Measurements from ENCODE around the gene CFAP46.
"Not testable (repeated sequence)": the region's sequence is repeated elsewhere in the genome, so short reads cannot be mapped to it uniquely, and the experiment has no call there.

Gene CFAP46

GRCh38 chr10:132803416-132804210 lies 138.8 kb downstream of the CFAP46 start:
- no peaks in the 10 kb centered on the region for H3K36me3 ChIP-seq (ENCODE audit: control insufficient read depth, insufficient read depth, low read length)
- no peaks in the 10 kb centered on the region for H3K9me3 ChIP-seq (ENCODE audit: control insufficient read depth, low read length)
- no peaks in the 10 kb centered on the region for H3K4me1 ChIP-seq (ENCODE audit: control insufficient read depth, insufficient read depth, low read length)
- no peak overlapping the region for H3K4me3 ChIP-seq (ENCODE audit: low read length)
- H3K27me3 ChIP-seq (ENCODE audit: control insufficient read depth, insufficient read depth, low read length) = peaks cover 1% of the 10 kb centered on the region
- no peak overlapping the region for H3K9ac ChIP-seq (ENCODE audit: low read length)

GRCh38 chr10:132802694-132803320 lies 139.6 kb downstream of the CFAP46 start:
- Histone ChIP-seq H3K9me3 (ENCODE audit: control insufficient read depth, low read length) (no peaks in the 10 kb centered on the region), H3K4me1 (ENCODE audit: control insufficient read depth, insufficient read depth, low read length) (no peaks in the 10 kb centered on the region), H3K4me3 (ENCODE audit: low read length) (no peak overlapping the region), H3K36me3 (ENCODE audit: control insufficient read depth, insufficient read depth, low read length) (no peaks in the 10 kb centered on the region), H3K9ac (ENCODE audit: low read length) (no peak overlapping the region), H3K27me3 (ENCODE audit: control insufficient read depth, insufficient read depth, low read length) (no peaks in the 10 kb centered on the region)

- Histone ChIP-seq H3K36me3 (ENCODE audit: control insufficient read depth, insufficient read depth, low read length) (no peaks in the 10 kb centered on the region), H3K4me1 (ENCODE audit: control insufficient read depth, insufficient read depth, low read length) (no peaks in the 10 kb centered on the region), H3K4me3 (ENCODE audit: low read length) (no peak overlapping the region), H3K9ac (ENCODE audit: low read length) (no peak overlapping the region), H3K27me3 (ENCODE audit: control insufficient read depth, insufficient read depth, low read length) (no peaks in the 10 kb centered on the region), H3K9me3 (ENCODE audit: control insufficient read depth, low read length) (no peaks in the 10 kb centered on the region)
Observed at GRCh38 chr10:132802048-132802447, 140.3 kb downstream of the CFAP46 start.

GRCh38 chr10:132799865-132800264 lies 142.5 kb downstream of the CFAP46 start:
- H3K9me3 ChIP-seq (ENCODE audit: control insufficient read depth, low read length) = no peaks in the 10 kb centered on the region
- H3K9ac ChIP-seq (ENCODE audit: low read length) = no peak overlapping the region
- H3K36me3 ChIP-seq (ENCODE audit: control insufficient read depth, insufficient read depth, low read length) = no peaks in the 10 kb centered on the region
- H3K4me1 ChIP-seq (ENCODE audit: control insufficient read depth, insufficient read depth, low read length) = no peaks in the 10 kb centered on the region
- H3K4me3 ChIP-seq (ENCODE audit: low read length) = no peak overlapping the region
- H3K27me3 ChIP-seq (ENCODE audit: control insufficient read depth, insufficient read depth, low read length) = no peaks in the 10 kb centered on the region

GRCh38 chr10:132798876-132799275 lies 143.5 kb downstream of the CFAP46 start:
- no peaks in the 10 kb centered on the region for H3K27me3 ChIP-seq (ENCODE audit: control insufficient read depth, insufficient read depth, low read length)
- H3K4me1 ChIP-seq (ENCODE audit: control insufficient read depth, insufficient read depth, low read length) = no peaks in the 10 kb centered on the region
- no peaks in the 10 kb centered on the region for H3K36me3 ChIP-seq (ENCODE audit: control insufficient read depth, insufficient read depth, low read length)

GRCh38 chr10:132798403-132798802 lies 144.0 kb downstream of the CFAP46 start:
- H3K9ac ChIP-seq (ENCODE audit: low read length) = no peak overlapping the region
- H3K27me3 ChIP-seq (ENCODE audit: control insufficient read depth, insufficient read depth, low read length) = peaks cover under 1% of the 10 kb centered on the region
- H3K9me3 ChIP-seq (ENCODE audit: control insufficient read depth, low read length) = no peaks in the 10 kb centered on the region
- no peaks in the 10 kb centered on the region for H3K36me3 ChIP-seq (ENCODE audit: control insufficient read depth, insufficient read depth, low read length)
- H3K4me3 ChIP-seq (ENCODE audit: low read length) = no peak overlapping the region
- H3K4me1 ChIP-seq (ENCODE audit: control insufficient read depth, insufficient read depth, low read length) = no peaks in the 10 kb centered on the region

More at GRCh38 chr10:132798876-132799275, 143.5 kb downstream of the CFAP46 start:
- Histone ChIP-seq H3K9me3 (ENCODE audit: control insufficient read depth, low read length) (no peaks in the 10 kb centered on the region), H3K9ac (ENCODE audit: low read length) (no peak overlapping the region), H3K4me3 (ENCODE audit: low read length) (no peak overlapping the region)

- H3K9ac ChIP-seq (ENCODE audit: low read length); H3K4me1 ChIP-seq (ENCODE audit: control insufficient read depth, insufficient read depth, low read length); H3K36me3 ChIP-seq (ENCODE audit: control insufficient read depth, insufficient read depth, low read length); H3K4me3 ChIP-seq (ENCODE audit: low read length); H3K9me3 ChIP-seq (ENCODE audit: control insufficient read depth, low read length); H3K27me3 ChIP-seq (ENCODE audit: control insufficient read depth, insufficient read depth, low read length): not testable (repeated sequence)
Observed at GRCh38 chr10:132797986-132798385, 144.4 kb downstream of the CFAP46 start.

GRCh38 chr10:132796846-132797245 lies 145.5 kb downstream of the CFAP46 start:
- Histone ChIP-seq H3K9ac (ENCODE audit: low read length) (no peak overlapping the region), H3K27me3 (ENCODE audit: control insufficient read depth, insufficient read depth, low read length) (peaks cover 7% of the 10 kb centered on the region), H3K4me1 (ENCODE audit: control insufficient read depth, insufficient read depth, low read length) (no peaks in the 10 kb centered on the region), H3K36me3 (ENCODE audit: control insufficient read depth, insufficient read depth, low read length) (no peaks in the 10 kb centered on the region), H3K9me3 (ENCODE audit: control insufficient read depth, low read length) (no peaks in the 10 kb centered on the region), H3K4me3 (ENCODE audit: low read length) (no peak overlapping the region)

- Histone ChIP-seq H3K9me3 (ENCODE audit: control insufficient read depth, low read length) (no peaks in the 10 kb centered on the region), H3K4me1 (ENCODE audit: control insufficient read depth, insufficient read depth, low read length) (peaks cover 16% of the 10 kb centered on the region), H3K36me3 (ENCODE audit: control insufficient read depth, insufficient read depth, low read length) (no peaks in the 10 kb centered on the region), H3K9ac (ENCODE audit: low read length) (no peak overlapping the region), H3K27me3 (ENCODE audit: control insufficient read depth, insufficient read depth, low read length) (peaks cover 7% of the 10 kb centered on the region), H3K4me3 (ENCODE audit: low read length) (no peak overlapping the region)
Observed at GRCh38 chr10:132793871-132794849, 148.2 kb downstream of the CFAP46 start.

GRCh38 chr10:132793213-132793612 lies 149.2 kb downstream of the CFAP46 start:
- no peak overlapping the region for H3K4me3 ChIP-seq (ENCODE audit: low read length)
- peaks cover 20% of the 10 kb centered on the region for H3K4me1 ChIP-seq (ENCODE audit: control insufficient read depth, insufficient read depth, low read length)
- H3K36me3 ChIP-seq (ENCODE audit: control insufficient read depth, insufficient read depth, low read length) = peaks cover 6% of the 10 kb centered on the region
- no peaks in the 10 kb centered on the region for H3K9me3 ChIP-seq (ENCODE audit: control insufficient read depth, low read length)
- peaks cover 11% of the 10 kb centered on the region for H3K27me3 ChIP-seq (ENCODE audit: control insufficient read depth, insufficient read depth, low read length)
- no peak overlapping the region for H3K9ac ChIP-seq (ENCODE audit: low read length)

GRCh38 chr10:132792796-132793195 lies 149.6 kb downstream of the CFAP46 start:
- Histone ChIP-seq H3K4me3 (ENCODE audit: low read length) (no peak overlapping the region), H3K4me1 (ENCODE audit: control insufficient read depth, insufficient read depth, low read length) (peaks cover 20% of the 10 kb centered on the region), H3K9ac (ENCODE audit: low read length) (no peak overlapping the region), H3K27me3 (ENCODE audit: control insufficient read depth, insufficient read depth, low read length) (peaks cover 11% of the 10 kb centered on the region), H3K9me3 (ENCODE audit: control insufficient read depth, low read length) (no peaks in the 10 kb centered on the region), H3K36me3 (ENCODE audit: control insufficient read depth, insufficient read depth, low read length) (peaks cover 6% of the 10 kb centered on the region)

- H3K36me3 ChIP-seq (ENCODE audit: control insufficient read depth, insufficient read depth, low read length); H3K9ac ChIP-seq (ENCODE audit: low read length); H3K9me3 ChIP-seq (ENCODE audit: control insufficient read depth, low read length); H3K4me3 ChIP-seq (ENCODE audit: low read length): not testable (repeated sequence)
- H3K4me1 ChIP-seq (ENCODE audit: control insufficient read depth, insufficient read depth, low read length) = peaks cover 20% of the 10 kb centered on the region
- peaks cover 11% of the 10 kb centered on the region for H3K27me3 ChIP-seq (ENCODE audit: control insufficient read depth, insufficient read depth, low read length)
Observed at GRCh38 chr10:132792099-132792498, 150.3 kb downstream of the CFAP46 start.
